GM23338 (cell line): ENCODE results near the gene DDR2. TPM values are rescaled to one million over a fixed set of nuclear protein-coding genes. Genes with fewer than 3 reads are reported as not detected.

Experiments used
- ATAC-seq: fragments of 200-7000 bp; cut with Tn5 transposase; 3 replicates; pipeline ENCODE4 v1.9.1; 2020
- DNase-seq: peaks from one replicate; pipeline ENCODE4 v3.0.0-alpha.2; 2015; ENCODE audit warnings: low spot score
- H2AFZ ChIP-seq: fragments of 200-600 bp; sonication (generic); 2 replicates; pipeline ENCODE4 v1.8.0; 2016; ENCODE audit warnings: antibody characterized with exemption, mild to moderate bottlenecking, moderate library complexity
- H3F3A ChIP-seq: fragments of 200-600 bp; sonication (generic); replicated peaks from 2 replicates; pipeline ENCODE4 v1.8.0; 2017; ENCODE audit warnings: antibody characterized with exemption, mixed run types, low read depth
- H3K27ac ChIP-seq: fragments of 200-600 bp; sonication (generic); 2 replicates; pipeline ENCODE4 v1.6.1; 2016; ENCODE audit warnings: low read depth
- H3K27me3 ChIP-seq: fragments of 200-600 bp; sonication (generic); 2 replicates; pipeline ENCODE4 v1.8.0; 2016; ENCODE audit warnings: mild to moderate bottlenecking, mixed run types, moderate library complexity; ENCODE audit not compliant: insufficient read depth
- H3K36me3 ChIP-seq: fragments of 200-600 bp; sonication (generic); 2 replicates; pipeline ENCODE4 v1.8.0; 2016; ENCODE audit warnings: mild to moderate bottlenecking; ENCODE audit not compliant: insufficient read depth
- H3K4me1 ChIP-seq: fragments of 200-600 bp; sonication (generic); 2 replicates; pipeline ENCODE4 v1.8.0; 2016; ENCODE audit warnings: mild to moderate bottlenecking, moderate library complexity; ENCODE audit not compliant: insufficient read depth
- H3K4me2 ChIP-seq: fragments of 200-600 bp; sonication (generic); 2 replicates; pipeline ENCODE4 v1.7.1; 2017; ENCODE audit warnings: mixed run types
- H3K4me3 ChIP-seq: fragments of 200-600 bp; sonication (generic); 2 replicates; pipeline ENCODE4 v1.6.1; 2016; ENCODE audit warnings: mixed run types
- H3K79me2 ChIP-seq: fragments of 200-600 bp; sonication (generic); replicated peaks from 2 replicates; pipeline ENCODE4 v1.8.0; 2017; ENCODE audit warnings: mild to moderate bottlenecking; ENCODE audit not compliant: insufficient read depth
- H3K9me2 ChIP-seq: fragments of 200-600 bp; sonication (generic); 2 replicates; pipeline ENCODE4 v1.8.0; 2017; ENCODE audit not compliant: insufficient read depth
- H4K20me1 ChIP-seq: fragments of 200-600 bp; sonication (generic); replicated peaks from 2 replicates; pipeline ENCODE4 v1.8.0; 2017; ENCODE audit warnings: mild to moderate bottlenecking; ENCODE audit not compliant: insufficient read depth
- H3K27ac Mint-ChIP-seq: 2 replicates; pipeline ENCODE4 v1.8.0; 2020; ENCODE audit warnings: inconsistent platforms, mild to moderate bottlenecking, moderate library complexity, mixed read lengths
- H3K27me3 Mint-ChIP-seq: 3 replicates; pipeline ENCODE4 v1.8.0; 2022; ENCODE audit warnings: low read depth, mild to moderate bottlenecking, moderate library complexity, mixed read lengths, inconsistent platforms; ENCODE audit not compliant: insufficient read depth, poor library complexity
- H3K36me3 Mint-ChIP-seq: 3 replicates; pipeline ENCODE4 v1.8.0; 2021; ENCODE audit warnings: low read depth, mild to moderate bottlenecking, inconsistent platforms, moderate library complexity, mixed read lengths
- H3K4me1 Mint-ChIP-seq: 3 replicates; pipeline ENCODE4 v1.8.0; 2020; ENCODE audit warnings: mild to moderate bottlenecking, inconsistent platforms, mixed read lengths
- H3K4me3 Mint-ChIP-seq: 3 replicates; pipeline ENCODE4 v1.8.0; 2021; ENCODE audit warnings: moderate library complexity, mild to moderate bottlenecking, inconsistent platforms, mixed read lengths
- H3K9me3 Mint-ChIP-seq: 3 replicates; pipeline ENCODE4 v1.8.0; 2020; ENCODE audit warnings: moderate library complexity, mild to moderate bottlenecking, inconsistent platforms, mixed read lengths
- NANOG ChIP-seq: IDR thresholded peaks from 2 replicates; pipeline ENCODE4 v1.6.1; 2016; ENCODE audit warnings: antibody characterized with exemption, borderline replicate concordance
- POLR2AphosphoS5 ChIP-seq: IDR thresholded peaks from 2 replicates; pipeline ENCODE4 v1.6.1; 2016; ENCODE audit warnings: antibody characterized with exemption, low read depth
- ZNF114 ChIP-seq: fragments of 250-450 bp; sonication (Bioruptor Pico); IDR thresholded peaks from 2 replicates; pipeline ENCODE4 v1.5.0; 2020; ENCODE audit warnings: mild to moderate bottlenecking, moderate library complexity
- polyA plus RNA-seq: library from polyadenylated mRNA; unstranded; fragments of >200 nt; fragmentation: Nextera tagmentation; extraction: Ambion mirVana; gene quantifications from 2 replicates; pipeline ENCODE4 v1.2.1, GENCODE V29; 2016
- total RNA-seq: library from RNA; depleted of rRNA; stranded (reverse); fragments of >200 nt; shearing (Covaris generic); gene quantifications from 2 replicates; pipeline ENCODE4 v1.2.3, GENCODE V29; 2014
- TF ChIP-seq, protein P1 (sequence below): fragments of 250-450 bp; sonication (Bioruptor Pico); IDR thresholded peaks from 2 replicates; pipeline ENCODE4 v1.5.0; 2020; ENCODE audit warnings: mild to moderate bottlenecking, moderate library complexity
- TF ChIP-seq, protein P2 (sequence below): IDR thresholded peaks from one replicate; pipeline ENCODE4 v1.6.1; 2018; ENCODE audit warnings: antibody characterized with exemption; ENCODE audit not compliant: unreplicated experiment

DDR2 gene
- total and polyA plus RNA-seq, 2 experiments from 2014 or later = 0.66 to 1.8 TPM

DNA sequence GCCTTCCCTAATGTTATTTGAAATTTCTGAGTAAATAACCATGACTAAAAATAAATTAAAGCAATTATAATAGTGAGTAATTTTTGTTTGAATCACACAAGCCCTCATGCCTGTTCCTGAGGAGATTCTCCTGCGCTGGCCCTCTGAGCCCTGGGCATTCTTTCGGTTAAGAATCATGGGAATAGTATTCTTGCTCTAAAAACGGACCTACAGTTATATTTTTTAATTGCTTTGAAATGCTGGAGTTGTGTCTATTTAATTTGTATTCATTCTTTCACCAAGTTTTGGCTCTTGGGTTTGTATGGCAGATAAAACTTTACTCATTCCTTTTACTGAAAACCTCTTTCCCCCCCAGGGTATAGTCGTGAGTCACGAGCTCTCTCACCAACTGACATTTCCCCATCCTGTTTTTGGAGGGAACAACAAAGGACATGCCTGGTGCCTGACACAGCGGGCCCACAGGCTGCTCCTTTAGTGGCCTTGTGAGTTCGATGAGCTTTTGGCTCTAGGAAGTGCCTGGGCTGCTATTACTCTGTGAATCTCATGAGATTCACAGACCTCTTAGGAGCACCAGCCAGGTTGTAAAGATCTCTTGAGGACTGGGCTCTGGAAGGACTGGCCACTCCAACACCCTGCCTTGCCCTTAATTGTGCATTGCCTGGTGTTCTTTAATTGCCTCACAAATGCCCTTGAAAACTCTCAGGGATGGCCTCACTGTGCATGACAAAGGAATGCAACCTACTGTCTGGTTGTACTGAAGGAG is 58.6 kb downstream of the DDR2 start:
- Histone ChIP-seq H3K9me2 (no peaks in the 10 kb centered on the region), H3K4me2 (0 out of 2 replicates have a peak overlapping the region, but pooled peaks have one; percentile 11), H3K27ac (no peak overlapping the region), H3F3A (no peaks in the 10 kb centered on the region), H2AFZ (peak overlapping the region; percentile 7; the same call in 1 of the 2 replicates), H3K4me3 (no peak overlapping the region), H3K36me3 (no peaks in the 10 kb centered on the region), H4K20me1 (no peaks in the 10 kb centered on the region), H3K79me2 (no peaks in the 10 kb centered on the region), H3K27me3 (no peaks in the 10 kb centered on the region), H3K4me1 (peaks cover 19% of the 10 kb centered on the region)
- Mint-ChIP-seq H3K9me3 (no peaks in the 10 kb centered on the region), H3K4me1 (peaks cover 24% of the 10 kb centered on the region), H3K4me3 (no peak overlapping the region), H3K36me3 (no peaks in the 10 kb centered on the region), H3K27me3 (peaks cover 2% of the 10 kb centered on the region), H3K27ac (no peak overlapping the region; the same call in 1 of the 2 replicates)
- TF ChIP-seq POLR2AphosphoS5 = no peak
- TF ChIP-seq, protein P1, sequence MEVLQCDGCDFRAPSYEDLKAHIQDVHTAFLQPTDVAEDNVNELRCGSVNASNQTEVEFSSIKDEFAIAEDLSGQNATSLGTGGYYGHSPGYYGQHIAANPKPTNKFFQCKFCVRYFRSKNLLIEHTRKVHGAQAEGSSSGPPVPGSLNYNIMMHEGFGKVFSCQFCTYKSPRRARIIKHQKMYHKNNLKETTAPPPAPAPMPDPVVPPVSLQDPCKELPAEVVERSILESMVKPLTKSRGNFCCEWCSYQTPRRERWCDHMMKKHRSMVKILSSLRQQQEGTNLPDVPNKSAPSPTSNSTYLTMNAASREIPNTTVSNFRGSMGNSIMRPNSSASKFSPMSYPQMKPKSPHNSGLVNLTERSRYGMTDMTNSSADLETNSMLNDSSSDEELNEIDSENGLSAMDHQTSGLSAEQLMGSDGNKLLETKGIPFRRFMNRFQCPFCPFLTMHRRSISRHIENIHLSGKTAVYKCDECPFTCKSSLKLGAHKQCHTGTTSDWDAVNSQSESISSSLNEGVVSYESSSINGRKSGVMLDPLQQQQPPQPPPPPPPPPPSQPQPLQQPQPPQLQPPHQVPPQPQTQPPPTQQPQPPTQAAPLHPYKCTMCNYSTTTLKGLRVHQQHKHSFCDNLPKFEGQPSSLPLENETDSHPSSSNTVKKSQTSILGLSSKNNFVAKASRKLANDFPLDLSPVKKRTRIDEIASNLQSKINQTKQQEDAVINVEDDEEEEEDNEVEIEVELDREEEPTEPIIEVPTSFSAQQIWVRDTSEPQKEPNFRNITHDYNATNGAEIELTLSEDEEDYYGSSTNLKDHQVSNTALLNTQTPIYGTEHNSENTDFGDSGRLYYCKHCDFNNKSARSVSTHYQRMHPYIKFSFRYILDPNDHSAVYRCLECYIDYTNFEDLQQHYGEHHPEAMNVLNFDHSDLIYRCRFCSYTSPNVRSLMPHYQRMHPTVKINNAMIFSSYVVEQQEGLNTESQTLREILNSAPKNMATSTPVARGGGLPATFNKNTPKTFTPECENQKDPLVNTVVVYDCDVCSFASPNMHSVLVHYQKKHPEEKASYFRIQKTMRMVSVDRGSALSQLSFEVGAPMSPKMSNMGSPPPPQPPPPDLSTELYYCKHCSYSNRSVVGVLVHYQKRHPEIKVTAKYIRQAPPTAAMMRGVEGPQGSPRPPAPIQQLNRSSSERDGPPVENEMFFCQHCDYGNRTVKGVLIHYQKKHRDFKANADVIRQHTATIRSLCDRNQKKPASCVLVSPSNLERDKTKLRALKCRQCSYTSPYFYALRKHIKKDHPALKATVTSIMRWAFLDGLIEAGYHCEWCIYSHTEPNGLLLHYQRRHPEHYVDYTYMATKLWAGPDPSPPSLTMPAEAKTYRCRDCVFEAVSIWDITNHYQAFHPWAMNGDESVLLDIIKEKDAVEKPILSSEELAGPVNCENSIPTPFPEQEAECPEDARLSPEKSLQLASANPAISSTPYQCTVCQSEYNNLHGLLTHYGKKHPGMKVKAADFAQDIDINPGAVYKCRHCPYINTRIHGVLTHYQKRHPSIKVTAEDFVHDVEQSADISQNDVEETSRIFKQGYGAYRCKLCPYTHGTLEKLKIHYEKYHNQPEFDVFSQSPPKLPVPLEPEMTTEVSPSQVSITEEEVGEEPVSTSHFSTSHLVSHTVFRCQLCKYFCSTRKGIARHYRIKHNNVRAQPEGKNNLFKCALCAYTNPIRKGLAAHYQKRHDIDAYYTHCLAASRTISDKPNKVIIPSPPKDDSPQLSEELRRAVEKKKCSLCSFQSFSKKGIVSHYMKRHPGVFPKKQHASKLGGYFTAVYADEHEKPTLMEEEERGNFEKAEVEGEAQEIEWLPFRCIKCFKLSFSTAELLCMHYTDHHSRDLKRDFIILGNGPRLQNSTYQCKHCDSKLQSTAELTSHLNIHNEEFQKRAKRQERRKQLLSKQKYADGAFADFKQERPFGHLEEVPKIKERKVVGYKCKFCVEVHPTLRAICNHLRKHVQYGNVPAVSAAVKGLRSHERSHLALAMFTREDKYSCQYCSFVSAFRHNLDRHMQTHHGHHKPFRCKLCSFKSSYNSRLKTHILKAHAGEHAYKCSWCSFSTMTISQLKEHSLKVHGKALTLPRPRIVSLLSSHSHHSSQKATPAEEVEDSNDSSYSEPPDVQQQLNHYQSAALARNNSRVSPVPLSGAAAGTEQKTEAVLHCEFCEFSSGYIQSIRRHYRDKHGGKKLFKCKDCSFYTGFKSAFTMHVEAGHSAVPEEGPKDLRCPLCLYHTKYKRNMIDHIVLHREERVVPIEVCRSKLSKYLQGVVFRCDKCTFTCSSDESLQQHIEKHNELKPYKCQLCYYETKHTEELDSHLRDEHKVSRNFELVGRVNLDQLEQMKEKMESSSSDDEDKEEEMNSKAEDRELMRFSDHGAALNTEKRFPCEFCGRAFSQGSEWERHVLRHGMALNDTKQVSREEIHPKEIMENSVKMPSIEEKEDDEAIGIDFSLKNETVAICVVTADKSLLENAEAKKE (CRISPR knock-in tag) = 0 out of 2 replicates have a peak, but pooled peaks have one; percentile 25
- ATAC-seq (peak; percentile 83), DNase-seq (peak; percentile 53)

- no peak overlapping the region for H3K4me2 ChIP-seq
- no peaks in the 10 kb centered on the region for H3K79me2 ChIP-seq
- no peaks in the 10 kb centered on the region for H3K9me2 ChIP-seq
- H3F3A ChIP-seq = 0 out of 2 replicates have a peak, but pooled peaks cover 3% of the 10 kb centered on the region
- no peaks in the 10 kb centered on the region for H3K36me3 ChIP-seq
- ATAC-seq (no peak), DNase-seq (no peak)
- H3K27me3 ChIP-seq = no peaks in the 10 kb centered on the region
- Mint-ChIP-seq H3K27ac (no peak overlapping the region), H3K4me3 (no peak overlapping the region), H3K9me3 (no peaks in the 10 kb centered on the region), H3K36me3 (no peaks in the 10 kb centered on the region), H3K4me1 (peaks cover 35% of the 10 kb centered on the region), H3K27me3 (peaks cover 4% of the 10 kb centered on the region)
- H4K20me1 ChIP-seq = no peaks in the 10 kb centered on the region
- H3K27ac ChIP-seq = no peak overlapping the region
- H3K4me1 ChIP-seq = peaks cover 27% of the 10 kb centered on the region
- TF ChIP-seq, protein P2, sequence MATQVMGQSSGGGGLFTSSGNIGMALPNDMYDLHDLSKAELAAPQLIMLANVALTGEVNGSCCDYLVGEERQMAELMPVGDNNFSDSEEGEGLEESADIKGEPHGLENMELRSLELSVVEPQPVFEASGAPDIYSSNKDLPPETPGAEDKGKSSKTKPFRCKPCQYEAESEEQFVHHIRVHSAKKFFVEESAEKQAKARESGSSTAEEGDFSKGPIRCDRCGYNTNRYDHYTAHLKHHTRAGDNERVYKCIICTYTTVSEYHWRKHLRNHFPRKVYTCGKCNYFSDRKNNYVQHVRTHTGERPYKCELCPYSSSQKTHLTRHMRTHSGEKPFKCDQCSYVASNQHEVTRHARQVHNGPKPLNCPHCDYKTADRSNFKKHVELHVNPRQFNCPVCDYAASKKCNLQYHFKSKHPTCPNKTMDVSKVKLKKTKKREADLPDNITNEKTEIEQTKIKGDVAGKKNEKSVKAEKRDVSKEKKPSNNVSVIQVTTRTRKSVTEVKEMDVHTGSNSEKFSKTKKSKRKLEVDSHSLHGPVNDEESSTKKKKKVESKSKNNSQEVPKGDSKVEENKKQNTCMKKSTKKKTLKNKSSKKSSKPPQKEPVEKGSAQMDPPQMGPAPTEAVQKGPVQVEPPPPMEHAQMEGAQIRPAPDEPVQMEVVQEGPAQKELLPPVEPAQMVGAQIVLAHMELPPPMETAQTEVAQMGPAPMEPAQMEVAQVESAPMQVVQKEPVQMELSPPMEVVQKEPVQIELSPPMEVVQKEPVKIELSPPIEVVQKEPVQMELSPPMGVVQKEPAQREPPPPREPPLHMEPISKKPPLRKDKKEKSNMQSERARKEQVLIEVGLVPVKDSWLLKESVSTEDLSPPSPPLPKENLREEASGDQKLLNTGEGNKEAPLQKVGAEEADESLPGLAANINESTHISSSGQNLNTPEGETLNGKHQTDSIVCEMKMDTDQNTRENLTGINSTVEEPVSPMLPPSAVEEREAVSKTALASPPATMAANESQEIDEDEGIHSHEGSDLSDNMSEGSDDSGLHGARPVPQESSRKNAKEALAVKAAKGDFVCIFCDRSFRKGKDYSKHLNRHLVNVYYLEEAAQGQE = no peak
- TF ChIP-seq NANOG = no peak
- TF ChIP-seq ZNF114 = no peak
- no peak for TF ChIP-seq POLR2AphosphoS5
- H2AFZ ChIP-seq = peak overlapping the region; percentile 7; the same call in 1 of the 2 replicates
- no peak overlapping the region for H3K4me3 ChIP-seq
Measured at GRCh38 chr1:162691999-162692575, 59.8 kb downstream of the DDR2 start.
